ENCODE results near the gene SF1.

DNA sequence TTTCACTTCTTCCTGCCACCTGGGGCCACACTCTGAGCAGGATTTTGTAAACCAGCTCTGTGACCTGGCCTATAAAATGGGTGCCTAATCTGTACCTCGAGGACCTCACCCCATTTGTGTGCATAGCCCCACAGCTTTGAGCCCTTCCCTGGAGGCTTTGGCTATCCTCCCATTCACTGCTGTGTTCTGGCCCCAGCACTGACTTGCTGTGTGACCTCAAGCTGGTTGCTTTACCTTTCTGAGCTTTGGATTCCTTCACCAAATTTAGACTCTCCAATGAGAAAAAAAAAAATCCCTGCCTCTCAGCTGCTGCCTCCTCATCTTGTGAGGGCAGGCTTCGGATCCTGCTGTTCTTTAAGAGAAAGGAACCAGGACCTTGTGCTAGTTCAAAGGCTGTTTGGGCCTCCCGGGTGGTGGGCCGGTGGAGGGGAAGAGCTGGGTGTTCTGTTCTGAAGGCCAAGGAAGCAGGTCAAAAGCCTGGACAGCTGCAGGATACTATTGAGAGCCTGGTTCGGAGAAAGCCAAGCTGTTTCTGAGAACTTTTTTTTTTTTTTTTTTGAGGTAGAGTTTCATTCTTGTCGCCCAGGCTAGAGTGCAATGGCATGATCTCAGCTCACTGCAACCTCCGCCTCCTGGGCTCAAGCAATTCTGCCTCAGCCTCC lies 17.5 kb downstream of the SF1 start:
- TF ChIP-seq CEBPB (IDR thresholded peaks at IDR 0.05; ENCODE audit: low read depth, low read length) = no peak
- TF ChIP-seq, protein P1, sequence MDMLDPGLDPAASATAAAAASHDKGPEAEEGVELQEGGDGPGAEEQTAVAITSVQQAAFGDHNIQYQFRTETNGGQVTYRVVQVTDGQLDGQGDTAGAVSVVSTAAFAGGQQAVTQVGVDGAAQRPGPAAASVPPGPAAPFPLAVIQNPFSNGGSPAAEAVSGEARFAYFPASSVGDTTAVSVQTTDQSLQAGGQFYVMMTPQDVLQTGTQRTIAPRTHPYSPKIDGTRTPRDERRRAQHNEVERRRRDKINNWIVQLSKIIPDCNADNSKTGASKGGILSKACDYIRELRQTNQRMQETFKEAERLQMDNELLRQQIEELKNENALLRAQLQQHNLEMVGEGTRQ (IDR thresholded peaks at IDR 0.05; ENCODE audit: low read length) = no peak
- TF ChIP-seq POLR2A (IDR thresholded peaks at IDR 0.05; ENCODE audit: control extremely low read depth in 1 of 2, low read depth in 2 of 2, low read length in 2 of 2) = no peak

All from H1 (cell line).